ENCODE measurements around the gene PCDHA10.
"Not testable (repeated sequence)": the region's sequence is repeated elsewhere in the genome, so short reads cannot be mapped to it uniquely, and the experiment has no call there.

PCDHA10 gene

GRCh38 chr5:140875085-140876065 is 19.7 kb downstream of the PCDHA10 start, which contains the start of gene PCDHA12:
Gene PCDHA12 (plus strand): TSS chr5:140875308. CDS start chr5:140875473, 165 bp downstream.
- no peak within 1 kb of the TSS for H3K9ac ChIP-seq (ENCODE audit: low read depth in 1 of 2, low read length in 2 of 2)
- no peaks in the 10 kb centered on the region for H3K27me3 ChIP-seq (ENCODE audit: control insufficient read depth in 2 of 2, insufficient read depth in 2 of 2, low read length in 2 of 2)
- H3K9me3 ChIP-seq (ENCODE audit: control insufficient read depth in 2 of 2, low read length in 2 of 2) = peaks cover 11 to 12% of the 10 kb centered on the region in 2 donors
- H3K27ac ChIP-seq (ENCODE audit: low read depth in 2 of 2, low read length in 2 of 2) = no peak within 1 kb of the TSS
- H3K4me3 ChIP-seq (ENCODE audit: low read length in 2 of 2) = no peak within 1 kb of the TSS
- H3K36me3 ChIP-seq (ENCODE audit: control insufficient read depth in 2 of 2, insufficient read depth in 2 of 2, low read length in 2 of 2) = no peaks in the 10 kb centered on the region
- no peaks in the 10 kb centered on the region for H3K4me1 ChIP-seq (ENCODE audit: control insufficient read depth in 2 of 2, insufficient read depth in 2 of 2, low read length in 2 of 2)

- not testable (repeated sequence) for H3K4me3 ChIP-seq (ENCODE audit: low read length in 2 of 2); H3K9ac ChIP-seq (ENCODE audit: low read depth in 1 of 2, low read length in 2 of 2); H3K27ac ChIP-seq (ENCODE audit: low read depth in 2 of 2, low read length in 2 of 2); H3K27me3 ChIP-seq (ENCODE audit: control insufficient read depth in 2 of 2, insufficient read depth in 2 of 2, low read length in 2 of 2); H3K36me3 ChIP-seq (ENCODE audit: control insufficient read depth in 2 of 2, insufficient read depth in 2 of 2, low read length in 2 of 2); H3K4me1 ChIP-seq (ENCODE audit: control insufficient read depth in 2 of 2, insufficient read depth in 2 of 2, low read length in 2 of 2)
- peaks cover 11 to 12% of the 10 kb centered on the region in 2 donors for H3K9me3 ChIP-seq (ENCODE audit: control insufficient read depth in 2 of 2, low read length in 2 of 2)
Observed at GRCh38 chr5:140876541-140877261, 21.0 kb downstream of the PCDHA10 start.

GRCh38 chr5:140877262-140877581 is 21.5 kb downstream of the PCDHA10 start:
- no peak overlapping the region for H3K4me3 ChIP-seq (ENCODE audit: low read length in 2 of 2)
- peaks cover 11 to 12% of the 10 kb centered on the region in 2 donors for H3K9me3 ChIP-seq (ENCODE audit: control insufficient read depth in 2 of 2, low read length in 2 of 2)
- no peak overlapping the region for H3K9ac ChIP-seq (ENCODE audit: low read depth in 1 of 2, low read length in 2 of 2)
- no peak overlapping the region for H3K27ac ChIP-seq (ENCODE audit: low read depth in 2 of 2, low read length in 2 of 2)
- no peaks in the 10 kb centered on the region for H3K4me1 ChIP-seq (ENCODE audit: control insufficient read depth in 2 of 2, insufficient read depth in 2 of 2, low read length in 2 of 2)
- H3K27me3 ChIP-seq (ENCODE audit: control insufficient read depth in 2 of 2, insufficient read depth in 2 of 2, low read length in 2 of 2) = no peaks in the 10 kb centered on the region
- H3K36me3 ChIP-seq (ENCODE audit: control insufficient read depth in 2 of 2, insufficient read depth in 2 of 2, low read length in 2 of 2) = no peaks in the 10 kb centered on the region

GRCh38 chr5:140881889-140882590 is 26.3 kb downstream of the PCDHA10 start, which contains the start of gene PCDHA13:
Gene PCDHA13 (plus strand): TSS chr5:140882124. CDS start chr5:140882269, 145 bp downstream.
- Histone ChIP-seq H3K4me3 (ENCODE audit: low read length in 2 of 2) (peak within 1 kb of the TSS in 1 of 2 donors; percentile 38), H3K27ac (ENCODE audit: low read depth in 2 of 2, low read length in 2 of 2) (no peak within 1 kb of the TSS), H3K27me3 (ENCODE audit: control insufficient read depth in 2 of 2, insufficient read depth in 2 of 2, low read length in 2 of 2) (no peaks in the 10 kb centered on the region), H3K9me3 (ENCODE audit: control insufficient read depth in 2 of 2, low read length in 2 of 2) (peaks cover 7% of the 10 kb centered on the region in 2 donors), H3K4me1 (ENCODE audit: control insufficient read depth in 2 of 2, insufficient read depth in 2 of 2, low read length in 2 of 2) (no peaks in the 10 kb centered on the region), H3K36me3 (ENCODE audit: control insufficient read depth in 2 of 2, insufficient read depth in 2 of 2, low read length in 2 of 2) (no peaks in the 10 kb centered on the region), H3K9ac (ENCODE audit: low read depth in 1 of 2, low read length in 2 of 2) (no peak within 1 kb of the TSS)

GRCh38 chr5:140882591-140882899 is 26.8 kb downstream of the PCDHA10 start:
- H3K27ac ChIP-seq (ENCODE audit: low read depth in 2 of 2, low read length in 2 of 2) = no peak overlapping the region
- H3K9me3 ChIP-seq (ENCODE audit: control insufficient read depth in 2 of 2, low read length in 2 of 2) = peaks cover 7% of the 10 kb centered on the region in 2 donors
- no peaks in the 10 kb centered on the region for H3K27me3 ChIP-seq (ENCODE audit: control insufficient read depth in 2 of 2, insufficient read depth in 2 of 2, low read length in 2 of 2)

GRCh38 chr5:140883373-140883772 is 27.7 kb downstream of the PCDHA10 start:
- Histone ChIP-seq H3K9ac (ENCODE audit: low read depth in 1 of 2, low read length in 2 of 2) (no peak overlapping the region), H3K4me1 (ENCODE audit: control insufficient read depth in 2 of 2, insufficient read depth in 2 of 2, low read length in 2 of 2) (no peaks in the 10 kb centered on the region), H3K27me3 (ENCODE audit: control insufficient read depth in 2 of 2, insufficient read depth in 2 of 2, low read length in 2 of 2) (no peaks in the 10 kb centered on the region), H3K27ac (ENCODE audit: low read depth in 2 of 2, low read length in 2 of 2) (no peak overlapping the region), H3K36me3 (ENCODE audit: control insufficient read depth in 2 of 2, insufficient read depth in 2 of 2, low read length in 2 of 2) (no peaks in the 10 kb centered on the region), H3K4me3 (ENCODE audit: low read length in 2 of 2) (no peak overlapping the region), H3K9me3 (ENCODE audit: control insufficient read depth in 2 of 2, low read length in 2 of 2) (peaks cover 5 to 7% of the 10 kb centered on the region in 2 donors)

More at GRCh38 chr5:140882591-140882899, 26.8 kb downstream of the PCDHA10 start:
- no peaks in the 10 kb centered on the region for H3K4me1 ChIP-seq (ENCODE audit: control insufficient read depth in 2 of 2, insufficient read depth in 2 of 2, low read length in 2 of 2)
- no peak overlapping the region for H3K4me3 ChIP-seq (ENCODE audit: low read length in 2 of 2)
- H3K36me3 ChIP-seq (ENCODE audit: control insufficient read depth in 2 of 2, insufficient read depth in 2 of 2, low read length in 2 of 2) = no peaks in the 10 kb centered on the region
- no peak overlapping the region for H3K9ac ChIP-seq (ENCODE audit: low read depth in 1 of 2, low read length in 2 of 2)

GRCh38 chr5:140883927-140884697 is 28.4 kb downstream of the PCDHA10 start:
- Histone ChIP-seq H3K4me3 (ENCODE audit: low read length in 2 of 2) (no peak overlapping the region), H3K27me3 (ENCODE audit: control insufficient read depth in 2 of 2, insufficient read depth in 2 of 2, low read length in 2 of 2) (no peaks in the 10 kb centered on the region), H3K36me3 (ENCODE audit: control insufficient read depth in 2 of 2, insufficient read depth in 2 of 2, low read length in 2 of 2) (no peaks in the 10 kb centered on the region), H3K9me3 (ENCODE audit: control insufficient read depth in 2 of 2, low read length in 2 of 2) (peaks cover 5 to 7% of the 10 kb centered on the region in 2 donors), H3K4me1 (ENCODE audit: control insufficient read depth in 2 of 2, insufficient read depth in 2 of 2, low read length in 2 of 2) (no peaks in the 10 kb centered on the region), H3K27ac (ENCODE audit: low read depth in 2 of 2, low read length in 2 of 2) (no peak overlapping the region), H3K9ac (ENCODE audit: low read depth in 1 of 2, low read length in 2 of 2) (no peak overlapping the region)

GRCh38 chr5:140916325-140916724 is 60.6 kb downstream of the PCDHA10 start:
- Histone ChIP-seq H3K9me3 (ENCODE audit: control insufficient read depth in 2 of 2, low read length in 2 of 2) (no peaks in the 10 kb centered on the region), H3K27me3 (ENCODE audit: control insufficient read depth in 2 of 2, insufficient read depth in 2 of 2, low read length in 2 of 2) (no peaks in the 10 kb centered on the region), H3K27ac (ENCODE audit: low read depth in 2 of 2, low read length in 2 of 2) (no peak overlapping the region), H3K9ac (ENCODE audit: low read depth in 1 of 2, low read length in 2 of 2) (no peak overlapping the region), H3K4me3 (ENCODE audit: low read length in 2 of 2) (no peak overlapping the region), H3K4me1 (ENCODE audit: control insufficient read depth in 2 of 2, insufficient read depth in 2 of 2, low read length in 2 of 2) (no peaks in the 10 kb centered on the region), H3K36me3 (ENCODE audit: control insufficient read depth in 2 of 2, insufficient read depth in 2 of 2, low read length in 2 of 2) (no peaks in the 10 kb centered on the region)
